ENCODE results near the gene HHIPL1.

HHIPL1 gene

GRCh38 chr14:99612738-99613330, 32.1 kb upstream of the HHIPL1 start:
- H3K9ac ChIP-seq (ENCODE audit: low read depth, low read length): no peak overlapping the region
- H3K9me3 ChIP-seq (ENCODE audit: insufficient read depth, low read depth, low read length): no peaks in the 10 kb centered on the region
- no peaks in the 10 kb centered on the region for H3K27me3 ChIP-seq (ENCODE audit: insufficient read depth, low read length)
- H3K36me3 ChIP-seq (ENCODE audit: insufficient read depth, low read depth, low read length): no peaks in the 10 kb centered on the region
- H3K27ac ChIP-seq (ENCODE audit: low read length): no peak overlapping the region
- H3K4me1 ChIP-seq (ENCODE audit: insufficient read depth, low read length): no peaks in the 10 kb centered on the region; the same call in 1 of the 2 replicates
- no peak overlapping the region for H3K4me3 ChIP-seq (ENCODE audit: low read length)

GRCh38 chr14:99615497-99616157, 29.3 kb upstream of the HHIPL1 start:
- H3K27ac ChIP-seq (ENCODE audit: low read length): no peak overlapping the region
- H3K9ac ChIP-seq (ENCODE audit: low read depth, low read length): no peak overlapping the region
- no peaks in the 10 kb centered on the region for H3K27me3 ChIP-seq (ENCODE audit: insufficient read depth, low read length)
- no peaks in the 10 kb centered on the region for H3K9me3 ChIP-seq (ENCODE audit: insufficient read depth, low read depth, low read length)
- H3K4me3 ChIP-seq (ENCODE audit: low read length): no peak overlapping the region
- no peaks in the 10 kb centered on the region; the same call in 1 of the 2 replicates for H3K4me1 ChIP-seq (ENCODE audit: insufficient read depth, low read length)
- no peaks in the 10 kb centered on the region for H3K36me3 ChIP-seq (ENCODE audit: insufficient read depth, low read depth, low read length)

- Histone ChIP-seq H3K27ac (ENCODE audit: low read length) (no peak overlapping the region), H3K4me3 (ENCODE audit: low read length) (no peak overlapping the region), H3K9me3 (ENCODE audit: insufficient read depth, low read depth, low read length) (no peaks in the 10 kb centered on the region), H3K36me3 (ENCODE audit: insufficient read depth, low read depth, low read length) (no peaks in the 10 kb centered on the region), H3K4me1 (ENCODE audit: insufficient read depth, low read length) (no peaks in the 10 kb centered on the region; the same call in 1 of the 2 replicates), H3K9ac (ENCODE audit: low read depth, low read length) (no peak overlapping the region), H3K27me3 (ENCODE audit: insufficient read depth, low read length) (no peaks in the 10 kb centered on the region)
Measured at GRCh38 chr14:99616832-99617800, 27.8 kb upstream of the HHIPL1 start.

GRCh38 chr14:99619835-99620834, 24.8 kb upstream of the HHIPL1 start:
- Histone ChIP-seq H3K9ac (ENCODE audit: low read depth, low read length) (no peak overlapping the region), H3K27ac (ENCODE audit: low read length) (no peak overlapping the region), H3K36me3 (ENCODE audit: insufficient read depth, low read depth, low read length) (no peaks in the 10 kb centered on the region), H3K9me3 (ENCODE audit: insufficient read depth, low read depth, low read length) (no peaks in the 10 kb centered on the region), H3K4me3 (ENCODE audit: low read length) (no peak overlapping the region), H3K27me3 (ENCODE audit: insufficient read depth, low read length) (no peaks in the 10 kb centered on the region), H3K4me1 (ENCODE audit: insufficient read depth, low read length) (peaks cover 3% of the 10 kb centered on the region; the same call in 1 of the 2 replicates)

- Histone ChIP-seq H3K27ac (ENCODE audit: low read length) (no peak overlapping the region), H3K9me3 (ENCODE audit: insufficient read depth, low read depth, low read length) (no peaks in the 10 kb centered on the region), H3K9ac (ENCODE audit: low read depth, low read length) (no peak overlapping the region), H3K4me3 (ENCODE audit: low read length) (no peak overlapping the region), H3K27me3 (ENCODE audit: insufficient read depth, low read length) (no peaks in the 10 kb centered on the region), H3K36me3 (ENCODE audit: insufficient read depth, low read depth, low read length) (no peaks in the 10 kb centered on the region), H3K4me1 (ENCODE audit: insufficient read depth, low read length) (peaks cover 4% of the 10 kb centered on the region; the same call in 1 of the 2 replicates)
Measured at GRCh38 chr14:99621948-99622347, 23.0 kb upstream of the HHIPL1 start.

- Histone ChIP-seq H3K9ac (ENCODE audit: low read depth, low read length) (no peak overlapping the region), H3K4me3 (ENCODE audit: low read length) (no peak overlapping the region), H3K27me3 (ENCODE audit: insufficient read depth, low read length) (no peaks in the 10 kb centered on the region), H3K9me3 (ENCODE audit: insufficient read depth, low read depth, low read length) (no peaks in the 10 kb centered on the region), H3K36me3 (ENCODE audit: insufficient read depth, low read depth, low read length) (no peaks in the 10 kb centered on the region), H3K27ac (ENCODE audit: low read length) (no peak overlapping the region), H3K4me1 (ENCODE audit: insufficient read depth, low read length) (peaks cover 4% of the 10 kb centered on the region; the same call in 1 of the 2 replicates)
Measured at GRCh38 chr14:99624024-99624423, 20.9 kb upstream of the HHIPL1 start.

GRCh38 chr14:99624971-99625370, 20.0 kb upstream of the HHIPL1 start:
- H3K27ac ChIP-seq (ENCODE audit: low read length): no peak overlapping the region
- no peak overlapping the region for H3K9ac ChIP-seq (ENCODE audit: low read depth, low read length)
- no peak overlapping the region for H3K4me3 ChIP-seq (ENCODE audit: low read length)
- no peaks in the 10 kb centered on the region for H3K36me3 ChIP-seq (ENCODE audit: insufficient read depth, low read depth, low read length)
- no peaks in the 10 kb centered on the region for H3K27me3 ChIP-seq (ENCODE audit: insufficient read depth, low read length)
- H3K4me1 ChIP-seq (ENCODE audit: insufficient read depth, low read length): peaks cover 4% of the 10 kb centered on the region; the same call in 1 of the 2 replicates
- H3K9me3 ChIP-seq (ENCODE audit: insufficient read depth, low read depth, low read length): no peaks in the 10 kb centered on the region

- no peaks in the 10 kb centered on the region for H3K36me3 ChIP-seq (ENCODE audit: insufficient read depth, low read depth, low read length)
- H3K4me1 ChIP-seq (ENCODE audit: insufficient read depth, low read length): peaks cover 4% of the 10 kb centered on the region; the same call in 1 of the 2 replicates
- H3K27me3 ChIP-seq (ENCODE audit: insufficient read depth, low read length): no peaks in the 10 kb centered on the region
- no peak overlapping the region for H3K4me3 ChIP-seq (ENCODE audit: low read length)
- H3K27ac ChIP-seq (ENCODE audit: low read length): no peak overlapping the region
- no peak overlapping the region for H3K9ac ChIP-seq (ENCODE audit: low read depth, low read length)
- H3K9me3 ChIP-seq (ENCODE audit: insufficient read depth, low read depth, low read length): no peaks in the 10 kb centered on the region
Measured at GRCh38 chr14:99625476-99625875, 19.5 kb upstream of the HHIPL1 start.

GRCh38 chr14:99626041-99626648, 18.8 kb upstream of the HHIPL1 start:
- no peaks in the 10 kb centered on the region for H3K36me3 ChIP-seq (ENCODE audit: insufficient read depth, low read depth, low read length)
- H3K9me3 ChIP-seq (ENCODE audit: insufficient read depth, low read depth, low read length): no peaks in the 10 kb centered on the region
- no peak overlapping the region for H3K9ac ChIP-seq (ENCODE audit: low read depth, low read length)
- H3K4me1 ChIP-seq (ENCODE audit: insufficient read depth, low read length): peaks cover 4% of the 10 kb centered on the region; the same call in 1 of the 2 replicates
- no peaks in the 10 kb centered on the region for H3K27me3 ChIP-seq (ENCODE audit: insufficient read depth, low read length)
- H3K4me3 ChIP-seq (ENCODE audit: low read length): no peak overlapping the region
- H3K27ac ChIP-seq (ENCODE audit: low read length): no peak overlapping the region

GRCh38 chr14:99627100-99627499, 17.8 kb upstream of the HHIPL1 start:
- no peaks in the 10 kb centered on the region for H3K36me3 ChIP-seq (ENCODE audit: insufficient read depth, low read depth, low read length)
- H3K27me3 ChIP-seq (ENCODE audit: insufficient read depth, low read length): no peaks in the 10 kb centered on the region
- no peaks in the 10 kb centered on the region for H3K9me3 ChIP-seq (ENCODE audit: insufficient read depth, low read depth, low read length)
- H3K27ac ChIP-seq (ENCODE audit: low read length): no peak overlapping the region
- no peak overlapping the region for H3K9ac ChIP-seq (ENCODE audit: low read depth, low read length)
- peaks cover 4% of the 10 kb centered on the region; the same call in 1 of the 2 replicates for H3K4me1 ChIP-seq (ENCODE audit: insufficient read depth, low read length)
- no peak overlapping the region for H3K4me3 ChIP-seq (ENCODE audit: low read length)

Measured in iPS-20b (cell line).